Thoracic aorta (tissue), 2 donors: Measurements from ENCODE around the gene C4BPB. TPM values are rescaled to one million over a fixed set of nuclear protein-coding genes. Genes with fewer than 3 reads are reported as not detected.

Source experiments
- ATAC-seq: fragments of 150-250 bp; one replicate; pipeline ENCODE4 v1.8.0; 2017; ENCODE audit warnings: low read depth; ENCODE audit not compliant: insufficient number of reproducible peaks, low FRiP score
- DNase-seq: peaks from one replicate; pipeline ENCODE4 v3.0.0-alpha.2; 2020; ENCODE audit warnings: low spot score
- H3K27ac ChIP-seq, 2 donors: fragments of 200-600 bp; sonication (generic); 1 replicate in 1 of 2; 2 replicates in 1 of 2; pipeline ENCODE4 v1.5.1; 2016; ENCODE audit warnings: mild to moderate bottlenecking in 2 of 2, moderate library complexity in 2 of 2
- H3K27me3 ChIP-seq: fragments of 200-600 bp; sonication (generic); replicated peaks from 2 replicates; pipeline ENCODE4 v1.6.0; 2016; ENCODE audit warnings: mild to moderate bottlenecking; ENCODE audit not compliant: insufficient read depth
- H3K36me3 ChIP-seq: fragments of 200-600 bp; sonication (generic); one replicate; pipeline ENCODE4 v1.5.1; 2016
- H3K4me1 ChIP-seq, 2 donors: fragments of 200-600 bp; sonication (generic); 1 replicate in 1 of 2; 2 replicates in 1 of 2; pipeline versions ENCODE4 v1.5.1 to v1.6.0; 2016; ENCODE audit warnings: low read depth in 2 of 2, mild to moderate bottlenecking in 1 of 2; ENCODE audit not compliant: control insufficient read depth in 1 of 2
- H3K4me3 ChIP-seq: fragments of 200-600 bp; sonication (generic); 2 replicates; pipeline ENCODE4 v1.5.1; 2016; ENCODE audit warnings: mild to moderate bottlenecking
- H3K9me3 ChIP-seq: fragments of 200-600 bp; sonication (generic); 2 replicates; pipeline ENCODE4 v1.5.1; 2016
- total RNA-seq, 2 donors: library from RNA; depleted of rRNA; stranded (reverse); fragments of >200 nt; gene quantifications; one replicate each; pipeline versions ENCODE4 v1.1.0 to v1.2.3, GENCODE V29; 2016
- TF ChIP-seq, protein P1 (sequence below): fragments of 200-600 bp; sonication (generic); IDR thresholded peaks from one replicate; pipeline ENCODE4 v1.5.1; 2019; ENCODE audit warnings: antibody characterized with exemption

C4BPB gene
- total RNA-seq, 2 donors from 2014 or later: 0.54 to 3.7 TPM

- TF ChIP-seq, protein P1, sequence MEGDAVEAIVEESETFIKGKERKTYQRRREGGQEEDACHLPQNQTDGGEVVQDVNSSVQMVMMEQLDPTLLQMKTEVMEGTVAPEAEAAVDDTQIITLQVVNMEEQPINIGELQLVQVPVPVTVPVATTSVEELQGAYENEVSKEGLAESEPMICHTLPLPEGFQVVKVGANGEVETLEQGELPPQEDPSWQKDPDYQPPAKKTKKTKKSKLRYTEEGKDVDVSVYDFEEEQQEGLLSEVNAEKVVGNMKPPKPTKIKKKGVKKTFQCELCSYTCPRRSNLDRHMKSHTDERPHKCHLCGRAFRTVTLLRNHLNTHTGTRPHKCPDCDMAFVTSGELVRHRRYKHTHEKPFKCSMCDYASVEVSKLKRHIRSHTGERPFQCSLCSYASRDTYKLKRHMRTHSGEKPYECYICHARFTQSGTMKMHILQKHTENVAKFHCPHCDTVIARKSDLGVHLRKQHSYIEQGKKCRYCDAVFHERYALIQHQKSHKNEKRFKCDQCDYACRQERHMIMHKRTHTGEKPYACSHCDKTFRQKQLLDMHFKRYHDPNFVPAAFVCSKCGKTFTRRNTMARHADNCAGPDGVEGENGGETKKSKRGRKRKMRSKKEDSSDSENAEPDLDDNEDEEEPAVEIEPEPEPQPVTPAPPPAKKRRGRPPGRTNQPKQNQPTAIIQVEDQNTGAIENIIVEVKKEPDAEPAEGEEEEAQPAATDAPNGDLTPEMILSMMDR: no peak
- Histone ChIP-seq H3K9me3 (no peaks in the 10 kb centered on the region), H3K4me1 (peaks cover 27 to 37% of the 10 kb centered on the region in 2 donors)
Measured at GRCh38 chr1:207047505-207047904, 41.2 kb upstream of the C4BPB start.

GRCh38 chr1:207048041-207048440 is 40.6 kb upstream of the C4BPB start:
- TF ChIP-seq, protein P1: no peak
- DNase-seq (no peak), ATAC-seq (no peak)
- Histone ChIP-seq H3K4me1 (peaks cover 27 to 39% of the 10 kb centered on the region in 2 donors), H3K4me3 (no peak overlapping the region), H3K27me3 (no peaks in the 10 kb centered on the region), H3K36me3 (peaks cover 12% of the 10 kb centered on the region), H3K27ac (no peak overlapping the region), H3K9me3 (no peaks in the 10 kb centered on the region)

More at GRCh38 chr1:207047505-207047904, 41.2 kb upstream of the C4BPB start:
- ATAC-seq (no peak), DNase-seq (no peak)
- no peak overlapping the region for H3K27ac ChIP-seq
- no peak overlapping the region for H3K4me3 ChIP-seq
- peaks cover 12% of the 10 kb centered on the region for H3K36me3 ChIP-seq
- H3K27me3 ChIP-seq: no peaks in the 10 kb centered on the region

GRCh38 chr1:207049054-207049453 is 39.6 kb upstream of the C4BPB start:
- no peaks in the 10 kb centered on the region for H3K9me3 ChIP-seq
- H3K4me1 ChIP-seq: peaks cover 27 to 39% of the 10 kb centered on the region in 2 donors
- no peak for ATAC-seq
- H3K27me3 ChIP-seq: no peaks in the 10 kb centered on the region
- H3K27ac ChIP-seq: no peak overlapping the region
- no peak overlapping the region for H3K4me3 ChIP-seq
- TF ChIP-seq, protein P1: no peak
- H3K36me3 ChIP-seq: peaks cover 12% of the 10 kb centered on the region
- no peak for DNase-seq

GRCh38 chr1:207049514-207049913 is 39.1 kb upstream of the C4BPB start:
- Histone ChIP-seq H3K36me3 (peaks cover 12% of the 10 kb centered on the region), H3K4me3 (peak overlapping the region; percentile 92), H3K9me3 (no peaks in the 10 kb centered on the region), H3K4me1 (peaks cover 27 to 39% of the 10 kb centered on the region in 2 donors), H3K27me3 (no peaks in the 10 kb centered on the region), H3K27ac (no peak overlapping the region)
- DNase-seq: no peak
- ATAC-seq: no peak
- TF ChIP-seq, protein P1: no peak

DNA sequence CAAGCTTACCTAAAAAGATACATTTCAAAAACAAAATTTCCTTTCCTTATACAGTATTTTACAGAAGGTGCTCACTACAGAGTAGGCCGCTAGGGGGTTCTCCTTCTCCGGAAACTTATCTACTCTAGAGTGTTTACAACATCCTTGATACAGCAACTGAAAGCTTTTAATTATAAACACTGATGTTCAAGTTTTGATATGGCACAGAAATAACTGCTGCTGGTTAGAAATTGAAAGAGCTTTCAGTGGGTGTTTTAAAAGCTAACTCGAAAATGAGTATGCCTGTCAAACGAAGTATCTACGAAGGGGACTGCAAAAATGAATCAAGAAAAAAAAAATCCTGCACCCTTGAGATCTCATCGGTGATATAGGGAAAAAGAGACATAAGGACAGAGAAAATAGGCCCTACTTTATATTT is 38.7 kb upstream of the C4BPB start:
- Histone ChIP-seq H3K27me3 (no peaks in the 10 kb centered on the region), H3K36me3 (peaks cover 12% of the 10 kb centered on the region), H3K4me3 (peak overlapping the region; percentile 92), H3K27ac (peak overlapping the region; percentile 76 to 80), H3K9me3 (no peaks in the 10 kb centered on the region), H3K4me1 (peaks cover 27 to 39% of the 10 kb centered on the region in 2 donors)
- ATAC-seq (no peak), DNase-seq (no peak)
- TF ChIP-seq, protein P1: peak; percentile 77
